ENCODE measurements around the gene PHF14. TPM values are rescaled to one million over a fixed set of nuclear protein-coding genes. Genes with fewer than 3 reads are reported as not detected.
A peak's percentile ranks its signal among the peaks of the same experiment; 100 is the strongest.

The PHF14 gene
- polyA plus RNA-seq, 1 donor, result 31.6 TPM

GRCh38 chr7:11208883-11209465 is 235.3 kb downstream of the PHF14 start:
- no peak for DNase-seq (ENCODE audit: low read depth)

DNA sequence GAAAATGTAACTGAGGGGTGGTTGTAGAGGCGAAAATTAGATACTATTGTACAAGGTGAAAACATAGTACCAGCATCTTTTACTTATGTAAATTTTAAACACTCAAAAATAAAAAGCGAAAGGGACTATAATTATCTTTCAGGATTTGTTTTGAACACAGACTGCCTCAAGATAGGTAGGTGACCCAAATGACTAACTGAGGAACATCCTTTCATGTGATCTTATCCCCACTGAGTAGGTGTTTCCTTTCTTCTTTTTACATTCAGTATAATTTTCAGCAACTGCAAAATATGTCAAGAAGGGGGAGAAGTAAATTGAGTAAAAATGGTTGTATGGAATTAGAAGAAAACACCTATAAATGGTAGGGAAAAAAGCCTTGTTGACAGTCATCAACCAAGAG is 236.7 kb downstream of the PHF14 start:
- no peak for DNase-seq (ENCODE audit: low read depth)

- peak; percentile 39 for DNase-seq (ENCODE audit: low read depth)
These were observed 238.5 kb downstream of the PHF14 start for GRCh38 chr7:11212080-11212711.

GRCh38 chr7:11212816-11213215 is 239.1 kb downstream of the PHF14 start:
- no peak for DNase-seq (ENCODE audit: low read depth)

GRCh38 chr7:11213266-11213665 is 239.6 kb downstream of the PHF14 start:
- DNase-seq (ENCODE audit: low read depth), result no peak

DNA sequence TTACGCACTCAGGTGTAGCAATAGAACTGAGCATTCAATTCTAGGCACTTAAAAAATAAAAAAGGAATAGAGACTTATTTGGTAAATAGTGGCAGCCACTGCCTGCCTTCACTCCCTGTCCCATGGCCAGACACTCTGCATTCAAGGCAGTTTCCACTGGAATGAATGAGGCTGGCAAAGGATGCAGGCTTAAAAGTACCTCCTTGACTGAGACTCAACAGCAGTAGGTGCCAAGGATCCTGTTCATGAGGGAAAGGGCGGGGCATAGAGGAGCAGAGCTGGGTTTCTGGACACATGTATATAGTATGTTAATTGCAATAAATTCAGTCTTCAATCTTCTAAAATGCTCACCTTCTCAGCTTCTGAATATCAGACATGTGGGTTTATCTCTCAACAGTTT is 242.6 kb downstream of the PHF14 start:
- DNase-seq (ENCODE audit: low read depth), result no peak

GRCh38 chr7:11217848-11218565 is 244.3 kb downstream of the PHF14 start:
- no peak for DNase-seq (ENCODE audit: low read depth)

Measured in forelimb muscle (tissue), 1 donor.